DOHH2 (cell line): Measurements from ENCODE around the gene ANKRD40CL.

Source experiments
- EZH2phosphoT487 ChIP-seq: fragments of 200-600 bp; sonication (generic); IDR thresholded peaks from 2 replicates; pipeline ENCODE4 v1.6.1; 2017; ENCODE audit warnings: borderline replicate concordance, mild to moderate bottlenecking, antibody characterized with exemption, low read length, moderate library complexity, mixed read lengths
- TF ChIP-seq, protein P1 (sequence below): fragments of 200-600 bp; sonication (generic); IDR thresholded peaks from one replicate; pipeline ENCODE4 v1.5.1; 2014; ENCODE audit warnings: antibody characterized with exemption, mild to moderate bottlenecking, low read depth, low read length; ENCODE audit not compliant: poor library complexity, severe bottlenecking

DNA sequence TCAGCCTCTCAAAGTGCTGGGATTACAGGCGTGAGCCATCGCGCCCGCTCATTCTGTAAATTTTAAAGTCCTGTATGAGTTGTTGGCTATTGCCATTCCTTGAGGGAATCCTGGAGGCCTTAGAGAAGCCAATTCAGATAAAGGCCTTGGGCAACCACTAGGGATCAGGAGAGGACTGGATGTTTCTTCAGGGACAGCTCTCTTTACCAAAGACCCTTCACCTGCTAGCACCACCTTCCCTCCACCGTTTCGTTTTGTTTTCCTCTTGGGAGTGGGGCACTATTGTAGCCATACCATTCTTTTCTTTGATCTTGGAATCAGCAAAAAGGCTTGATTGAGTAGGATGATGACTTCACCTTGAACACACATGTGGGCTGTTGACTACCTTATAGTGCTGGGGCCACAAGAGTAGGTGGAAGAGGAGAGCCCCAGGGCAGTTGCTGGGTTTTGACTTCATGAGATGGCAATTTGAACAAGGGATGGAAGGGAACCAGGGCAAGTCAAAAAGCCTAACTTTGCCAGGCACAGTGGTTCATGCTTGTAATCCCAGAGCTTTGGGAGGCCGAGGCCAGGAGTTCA lies 7.0 kb upstream of the ANKRD40CL start:
- TF ChIP-seq, protein P1, sequence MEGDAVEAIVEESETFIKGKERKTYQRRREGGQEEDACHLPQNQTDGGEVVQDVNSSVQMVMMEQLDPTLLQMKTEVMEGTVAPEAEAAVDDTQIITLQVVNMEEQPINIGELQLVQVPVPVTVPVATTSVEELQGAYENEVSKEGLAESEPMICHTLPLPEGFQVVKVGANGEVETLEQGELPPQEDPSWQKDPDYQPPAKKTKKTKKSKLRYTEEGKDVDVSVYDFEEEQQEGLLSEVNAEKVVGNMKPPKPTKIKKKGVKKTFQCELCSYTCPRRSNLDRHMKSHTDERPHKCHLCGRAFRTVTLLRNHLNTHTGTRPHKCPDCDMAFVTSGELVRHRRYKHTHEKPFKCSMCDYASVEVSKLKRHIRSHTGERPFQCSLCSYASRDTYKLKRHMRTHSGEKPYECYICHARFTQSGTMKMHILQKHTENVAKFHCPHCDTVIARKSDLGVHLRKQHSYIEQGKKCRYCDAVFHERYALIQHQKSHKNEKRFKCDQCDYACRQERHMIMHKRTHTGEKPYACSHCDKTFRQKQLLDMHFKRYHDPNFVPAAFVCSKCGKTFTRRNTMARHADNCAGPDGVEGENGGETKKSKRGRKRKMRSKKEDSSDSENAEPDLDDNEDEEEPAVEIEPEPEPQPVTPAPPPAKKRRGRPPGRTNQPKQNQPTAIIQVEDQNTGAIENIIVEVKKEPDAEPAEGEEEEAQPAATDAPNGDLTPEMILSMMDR, result no peak
- TF ChIP-seq EZH2phosphoT487, result no peak
